Right lobe of liver (tissue), 4 donors: ENCODE data around the gene SLC47A2.

Source experiments
- POLR2A ChIP-seq: fragments of 450-650 bp; IDR thresholded peaks from one replicate; pipeline ENCODE4 v1.6.1; 2017; ENCODE audit warnings: antibody characterized with exemption, mild to moderate bottlenecking
- TF ChIP-seq, protein P1 (sequence below), 4 donors: fragments of 200-600 bp in 3 of 4; fragments of 450-650 bp in 1 of 4; IDR thresholded peaks; one replicate each; pipeline versions ENCODE4 v1.5.1 to v1.8.0; 2016 to 2022; ENCODE audit warnings: antibody characterized with exemption in 4 of 4, mild to moderate bottlenecking in 2 of 4
- donor health status: DM: no; HTN: no; CAD: no.
- donor health status: DM: no; HTN: no; CAD: no.
- donor health status: DM: no; HTN: yes; CAD: no.

DNA sequence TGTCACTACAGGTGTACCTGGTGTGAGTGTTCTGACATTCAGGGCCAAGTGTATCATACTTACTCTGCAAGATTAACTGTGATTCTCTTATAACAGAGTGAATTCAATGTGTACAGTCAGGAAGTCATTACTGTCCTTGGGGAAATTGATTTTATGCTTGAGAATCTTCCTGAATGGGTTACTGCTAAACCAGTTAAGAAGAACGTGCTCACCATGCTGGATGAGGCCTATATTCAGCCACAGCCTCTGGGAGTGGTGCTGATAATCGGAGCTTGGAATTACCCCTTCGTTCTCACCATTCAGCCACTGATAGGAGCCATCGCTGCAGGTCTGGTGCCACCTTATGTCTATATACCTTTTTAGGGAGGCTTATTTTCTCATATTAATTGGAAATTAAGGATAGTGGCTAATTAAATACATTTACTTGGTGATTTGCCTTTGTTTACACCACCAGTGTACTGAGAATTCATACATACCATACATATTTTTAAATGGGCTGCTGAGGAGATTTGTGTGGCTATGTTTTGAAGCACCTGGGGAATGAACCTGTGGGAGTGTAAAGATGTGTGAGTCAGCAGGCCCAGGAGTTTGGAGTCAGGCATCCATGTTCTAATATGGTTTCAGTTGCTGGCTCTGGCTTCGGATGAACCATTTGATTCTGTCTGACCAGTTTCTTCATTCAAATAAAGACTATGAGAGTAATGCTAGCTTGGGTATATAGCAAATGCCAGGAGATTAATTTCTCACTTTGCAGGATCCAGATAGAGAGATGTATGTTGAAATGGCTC, 64.7 kb downstream of the SLC47A2 start:
- no peak for TF ChIP-seq POLR2A
- TF ChIP-seq, protein P1, sequence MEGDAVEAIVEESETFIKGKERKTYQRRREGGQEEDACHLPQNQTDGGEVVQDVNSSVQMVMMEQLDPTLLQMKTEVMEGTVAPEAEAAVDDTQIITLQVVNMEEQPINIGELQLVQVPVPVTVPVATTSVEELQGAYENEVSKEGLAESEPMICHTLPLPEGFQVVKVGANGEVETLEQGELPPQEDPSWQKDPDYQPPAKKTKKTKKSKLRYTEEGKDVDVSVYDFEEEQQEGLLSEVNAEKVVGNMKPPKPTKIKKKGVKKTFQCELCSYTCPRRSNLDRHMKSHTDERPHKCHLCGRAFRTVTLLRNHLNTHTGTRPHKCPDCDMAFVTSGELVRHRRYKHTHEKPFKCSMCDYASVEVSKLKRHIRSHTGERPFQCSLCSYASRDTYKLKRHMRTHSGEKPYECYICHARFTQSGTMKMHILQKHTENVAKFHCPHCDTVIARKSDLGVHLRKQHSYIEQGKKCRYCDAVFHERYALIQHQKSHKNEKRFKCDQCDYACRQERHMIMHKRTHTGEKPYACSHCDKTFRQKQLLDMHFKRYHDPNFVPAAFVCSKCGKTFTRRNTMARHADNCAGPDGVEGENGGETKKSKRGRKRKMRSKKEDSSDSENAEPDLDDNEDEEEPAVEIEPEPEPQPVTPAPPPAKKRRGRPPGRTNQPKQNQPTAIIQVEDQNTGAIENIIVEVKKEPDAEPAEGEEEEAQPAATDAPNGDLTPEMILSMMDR (IDR thresholded peaks at IDR 0.05), result no peak
